K562 (cell line): ENCODE data around the gene BTRC. TPM values are rescaled to one million over a fixed set of nuclear protein-coding genes. Genes with fewer than 3 reads are reported as not detected.

ENCODE experiments used
- ARNT ChIP-seq, 2 experiments: fragments of 450-650 bp; IDR thresholded peaks; 2 replicates each; pipeline ENCODE4 v1.6.1; 2016; ENCODE audit warnings: mild to moderate bottlenecking in 1 of 2
- CEBPB ChIP-seq: fragments of 450-650 bp; IDR thresholded peaks from 2 replicates; pipeline ENCODE4 v1.6.1; 2016; ENCODE audit warnings: missing genetic modification characterization, missing compliant biosample characterization
- CSDE1 ChIP-seq, 2 experiments: fragments of 450-650 bp; IDR thresholded peaks; 2 replicates each; pipeline ENCODE4 v1.6.1; 2016; ENCODE audit warnings: mild to moderate bottlenecking in 1 of 2
- ESRRB ChIP-seq: fragments of 250-450 bp; sonication (Bioruptor Pico); IDR thresholded peaks from 2 replicates; pipeline ENCODE4 v1.5.0; 2020; ENCODE audit warnings: mild to moderate bottlenecking, moderate library complexity, borderline replicate concordance
- ETV1 ChIP-seq: fragments of 450-650 bp; conservative IDR thresholded peaks from 2 replicates; pipeline ENCODE4 v1.6.1; 2016; ENCODE audit warnings: missing genetic modification characterization, control low read depth, low read depth, missing compliant biosample characterization
- FOSL1 ChIP-seq: fragments of 200-800 bp; sonication (Bioruptor generic); conservative IDR thresholded peaks from 2 replicates; pipeline ENCODE4 v1.6.1; 2016; ENCODE audit warnings: missing genetic modification characterization, missing compliant biosample characterization
- GABPB1 ChIP-seq: sonication (generic); formaldehyde crosslinking; IDR thresholded peaks from 2 replicates; pipeline ENCODE4 v1.8.0; 2022; ENCODE audit warnings: mild to moderate bottlenecking, missing genetic modification reagents
- GATA2 ChIP-seq: sonication (generic); formaldehyde crosslinking; IDR thresholded peaks from 2 replicates; pipeline ENCODE4 v1.4.0; 2020; ENCODE audit warnings: mild to moderate bottlenecking, missing genetic modification reagents
- GTF2E2 ChIP-seq: fragments of 200-800 bp; sonication (Bioruptor generic); IDR thresholded peaks from 2 replicates; pipeline ENCODE4 v1.6.1; 2016; ENCODE audit warnings: missing genetic modification characterization, missing compliant biosample characterization
- HDAC2 ChIP-seq: fragments of 450-650 bp; IDR thresholded peaks from 2 replicates; pipeline ENCODE4 v1.6.1; 2016; ENCODE audit warnings: mild to moderate bottlenecking
- HNRNPLL ChIP-seq: fragments of 200-400 bp; formaldehyde crosslinking; IDR thresholded peaks from 2 replicates; pipeline ENCODE4 v1.6.1; 2017; ENCODE audit warnings: low read length, low read depth, mild to moderate bottlenecking; ENCODE audit not compliant: poor library complexity, severe bottlenecking
- JUN ChIP-seq, 2 experiments: sonication (generic) in 1 of 2; formaldehyde crosslinking in 1 of 2; IDR thresholded peaks; 2 replicates each; pipeline versions ENCODE4 v1.6.1 to v1.8.0; 2012 to 2022; ENCODE audit warnings: borderline replicate concordance in 2 of 2, mild to moderate bottlenecking in 2 of 2, improper control_type of control experiment in 1 of 2, low read depth in 1 of 2, low read length in 1 of 2, missing genetic modification reagents in 1 of 2
- KAT8 ChIP-seq: fragments of 450-650 bp; IDR thresholded peaks from 2 replicates; pipeline ENCODE4 v1.6.1; 2016; ENCODE audit warnings: low read depth, mild to moderate bottlenecking
- KDM5B ChIP-seq: fragments of 200-600 bp; sonication (generic); IDR thresholded peaks from 2 replicates; pipeline ENCODE4 v1.6.1; 2012; ENCODE audit warnings: low read depth, mild to moderate bottlenecking, moderate library complexity, low read length, control low read depth, inconsistent platforms; ENCODE audit not compliant: insufficient replicate concordance
- MTA3 ChIP-seq: fragments of 450-650 bp; formaldehyde crosslinking; IDR thresholded peaks from 2 replicates; pipeline ENCODE4 v1.6.1; 2017; ENCODE audit warnings: mild to moderate bottlenecking, borderline replicate concordance
- MXI1 ChIP-seq: IDR thresholded peaks from 2 replicates; pipeline ENCODE4 v1.6.1; 2011; ENCODE audit warnings: low read depth, mild to moderate bottlenecking, improper control_type of control experiment, low read length
- POLR2B ChIP-seq: fragments of 450-650 bp; IDR thresholded peaks from 2 replicates; pipeline ENCODE4 v1.6.1; 2018; ENCODE audit warnings: low read depth; ENCODE audit not compliant: partially characterized antibody
- PTBP1 ChIP-seq: fragments of 200-400 bp; formaldehyde crosslinking; IDR thresholded peaks from 2 replicates; pipeline ENCODE4 v1.6.1; 2017; ENCODE audit warnings: low read depth, low read length
- RBFOX2 ChIP-seq: fragments of 200-400 bp; formaldehyde crosslinking; IDR thresholded peaks from 2 replicates; pipeline ENCODE4 v1.6.1; 2017; ENCODE audit warnings: low read depth, mild to moderate bottlenecking, low read length, moderate library complexity
- RBM15 ChIP-seq: fragments of 200-400 bp; formaldehyde crosslinking; IDR thresholded peaks from 2 replicates; pipeline ENCODE4 v1.6.1; 2018; ENCODE audit warnings: mild to moderate bottlenecking, low read length, moderate library complexity; ENCODE audit not compliant: insufficient read depth
- SAP30 ChIP-seq: fragments of 200-600 bp; sonication (generic); IDR thresholded peaks from 2 replicates; pipeline ENCODE4 v1.6.1; 2012; ENCODE audit warnings: borderline replicate concordance, low read depth, mild to moderate bottlenecking, moderate library complexity, low read length, control low read depth, inconsistent platforms; ENCODE audit not compliant: insufficient read depth, poor library complexity, severe bottlenecking
- SIN3B ChIP-seq: fragments of 450-650 bp; IDR thresholded peaks from 2 replicates; pipeline ENCODE4 v1.6.1; 2017; ENCODE audit warnings: low read depth, mild to moderate bottlenecking, moderate library complexity
- SP1 ChIP-seq: sonication (generic); formaldehyde crosslinking; IDR thresholded peaks from 2 replicates; pipeline ENCODE4 v1.8.1; 2022; ENCODE audit warnings: mild to moderate bottlenecking, missing genetic modification reagents
- SRSF9 ChIP-seq: fragments of 200-400 bp; formaldehyde crosslinking; IDR thresholded peaks from 2 replicates; pipeline ENCODE4 v1.6.1; 2017; ENCODE audit warnings: low read depth, low read length, borderline replicate concordance
- ZNF589 ChIP-seq: fragments of 200-800 bp; sonication (Bioruptor generic); IDR thresholded peaks from 2 replicates; pipeline ENCODE4 v1.6.1; 2016; ENCODE audit warnings: low read depth, missing genetic modification characterization, missing compliant biosample characterization
- ZNF639 ChIP-seq, 2 experiments: fragments of 200-800 bp in 1 of 2; sonication (Bioruptor generic) in 1 of 2; sonication (generic) in 1 of 2; formaldehyde crosslinking in 1 of 2; IDR thresholded peaks in 1 of 2; conservative IDR thresholded peaks in 1 of 2; 2 replicates each; pipeline versions ENCODE4 v1.5.0 to v1.6.1; 2016 to 2020; ENCODE audit warnings: missing compliant biosample characterization in 1 of 2, missing genetic modification characterization in 1 of 2, missing genetic modification reagents in 1 of 2
- ZNF699 ChIP-seq: fragments of 250-450 bp; sonication (Bioruptor Pico); IDR thresholded peaks from 2 replicates; pipeline ENCODE4 v1.8.0; 2021; ENCODE audit warnings: mild to moderate bottlenecking, moderate library complexity; ENCODE audit not compliant: insufficient replicate concordance
- polyA plus RNA-seq, 8 experiments: library from polyadenylated mRNA; depleted of rRNA in 4 of 8; stranded (reverse) in 5 of 8; unstranded in 3 of 8; fragments of >200 nt; fragmentation: Nextera tagmentation in 2 of 8; fragmentation: Illumina TruSeq in 1 of 8; extraction: Ambion mirVana in 2 of 8; extraction: Trizol in 1 of 8; gene quantifications; 2 replicates each; pipeline versions ENCODE4 v1.2.1 to v1.2.3, GENCODE V29; 2011 to 2014; ENCODE audit warnings: inconsistent platforms in 1 of 8, missing spikeins in 1 of 8
- total RNA-seq, 7 experiments: library from RNA; depleted of rRNA in 6 of 7; stranded (reverse); fragments of >200 nt in 6 of 7; fragmentation: Illumina TruSeq in 2 of 7; extraction: Trizol in 2 of 7; gene quantifications; 2 replicates each; pipeline versions ENCODE4 v1.2.1 to v1.2.3, GENCODE V29; 2011 to 2021; ENCODE audit warnings: low replicate concordance in 1 of 7

Gene BTRC
- total and polyA plus RNA-seq, 9 of the 15 experiments (the other 6 are each of a cell fraction or from before 2014, with no cell fraction given): 1.6 to 15.4 (median 7.0) TPM

- peak; percentile 97 for TF ChIP-seq HNRNPLL
- no peak for TF ChIP-seq JUN (IDR thresholded peaks at IDR 0.05; ENCODE audit: borderline replicate concordance, low read depth, low read length)
- TF ChIP-seq JUN (CRISPR knock-in tag; IDR thresholded peaks at IDR 0.05; ENCODE audit: borderline replicate concordance): no peak
- no peak for TF ChIP-seq PTBP1
- TF ChIP-seq ESRRB (CRISPR knock-in tag): no peak
- no peak; the same call in 1 of the 2 replicates for TF ChIP-seq ETV1 (tag)
- TF ChIP-seq SRSF9: no peak
- TF ChIP-seq ZNF699 (CRISPR knock-in tag): no peak
- no peak for TF ChIP-seq FOSL1 (tag)
- no peak for TF ChIP-seq KAT8
- peak; percentile 92 for TF ChIP-seq MXI1
- TF ChIP-seq MTA3: 0 out of 2 replicates have a peak, but pooled peaks have one; percentile 35
- 0 out of 2 replicates have a peak, but pooled peaks have one; percentile 19 for TF ChIP-seq HDAC2
- peak; percentile 37; the same call in 1 of the 2 replicates for TF ChIP-seq SP1
- no peak for TF ChIP-seq GATA2 (CRISPR knock-in tag)
- no peak for TF ChIP-seq ARNT (IDR thresholded peaks at IDR 0.05)
- TF ChIP-seq SIN3B: peak; percentile 63; the same call in 1 of the 2 replicates
- no peak for TF ChIP-seq ZNF639 (CRISPR knock-in tag; conservative IDR thresholded peaks at IDR 0.05 in 1 of 2, IDR thresholded peaks at IDR 0.05 in 1 of 2)
- TF ChIP-seq GTF2E2 (tag): no peak
- TF ChIP-seq RBM15: no peak
- TF ChIP-seq CSDE1 (IDR thresholded peaks at IDR 0.05): peak in 1 of 2 experiments; percentile 86; a peak in 2 of 4 replicates
- peak; percentile 55 for TF ChIP-seq KDM5B
- TF ChIP-seq SAP30: peak; percentile 93
- peak; percentile 67 for TF ChIP-seq RBFOX2
- TF ChIP-seq GABPB1 (CRISPR knock-in tag): peak; percentile 90
- TF ChIP-seq POLR2B: peak; percentile 39
- no peak for TF ChIP-seq CEBPB (tag)
- TF ChIP-seq ZNF589 (CRISPR knock-in tag): no peak
Measured at GRCh38 chr10:101587725-101588653, 234.0 kb downstream of the BTRC start, which contains the start of the genes DPCD and POLL (continued).
